ENCODE results near the gene TTC1. TPM values are rescaled to one million over a fixed set of nuclear protein-coding genes. Genes with fewer than 3 reads are reported as not detected.

TTC1 gene
- total RNA-seq, 6 experiments from 2014 or later: 19.8 to 28.6 (median 24.8) TPM

- Histone ChIP-seq H3K27ac (no peak overlapping the region), H3K9me3 (no peaks in the 10 kb centered on the region), H3K27me3 (no peaks in the 10 kb centered on the region), H3K4me3 (no peak overlapping the region), H3K36me3 (no peaks in the 10 kb centered on the region), H3K4me1 (no peaks in the 10 kb centered on the region)
- WGBS (ENCODE audit: insufficient coverage, low coverage, low lambda C conversion rate, missing lambda C conversion rate): 36% methylated on average over 2 of the region's 2 CpGs
- DNase-seq (no peak), ATAC-seq (no peak)
- TF ChIP-seq CTCF (IDR thresholded peaks at IDR 0.05) (no peak), POLR2A (IDR thresholded peaks at IDR 0.05) (no peak)
- intact Hi-C loops (cut with DNase I): no loop called here
These were observed 30.6 kb upstream of the TTC1 start for GRCh38 chr5:159978358-159978757.

DNA sequence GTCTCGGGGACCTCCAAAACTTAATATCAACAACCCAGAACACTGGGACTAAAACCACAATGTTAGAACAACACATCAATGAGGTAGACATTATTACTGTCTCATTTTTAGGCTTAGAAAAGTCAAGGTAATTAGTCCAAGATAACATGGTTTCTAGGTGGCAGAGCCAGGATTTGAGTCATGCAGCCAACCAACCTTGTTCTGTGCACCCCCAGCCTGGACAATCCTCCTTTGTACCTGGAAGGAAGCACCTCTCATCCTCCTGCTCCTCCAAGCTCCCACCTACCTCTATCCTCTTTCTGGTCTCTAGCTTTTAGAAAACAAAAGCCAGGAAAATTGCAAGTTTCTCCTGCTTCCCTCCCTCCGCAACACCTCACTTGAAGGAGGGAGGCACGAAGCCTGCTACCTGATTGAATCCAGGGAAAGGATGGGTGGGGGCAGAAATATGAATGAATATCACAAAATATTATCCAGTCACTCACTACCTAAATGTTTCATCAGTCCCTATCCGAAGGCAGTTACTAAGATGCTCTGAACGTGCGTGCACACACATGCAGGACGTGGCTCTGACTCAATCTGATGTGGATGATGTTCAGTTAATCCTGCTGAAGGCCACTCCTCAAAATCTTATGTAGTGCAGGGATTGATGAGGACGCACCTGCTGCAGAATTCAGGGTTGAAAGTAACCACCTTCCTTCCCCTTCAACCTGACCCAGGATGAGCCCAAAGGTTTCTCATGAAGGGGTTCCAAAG is 26.3 kb upstream of the TTC1 start:
- H3K4me3 ChIP-seq: no peak overlapping the region
- DNase-seq (no peak), ATAC-seq (no peak)
- no peaks in the 10 kb centered on the region for H3K36me3 ChIP-seq
- intact Hi-C loops (cut with DNase I): no loop called here
- H3K9me3 ChIP-seq: no peaks in the 10 kb centered on the region
- TF ChIP-seq CTCF (IDR thresholded peaks at IDR 0.05) (no peak), POLR2A (IDR thresholded peaks at IDR 0.05) (no peak)
- no peaks in the 10 kb centered on the region for H3K27me3 ChIP-seq
- no peaks in the 10 kb centered on the region for H3K4me1 ChIP-seq
- no peak overlapping the region for H3K27ac ChIP-seq
- WGBS (ENCODE audit: insufficient coverage, low coverage, low lambda C conversion rate, missing lambda C conversion rate): 76% methylated on average over 6 of the region's 8 CpGs

GRCh38 chr5:159987031-159987674 is 21.8 kb upstream of the TTC1 start:
- TF ChIP-seq CTCF (IDR thresholded peaks at IDR 0.05): peak; percentile 78 to 89 (median 87)
- TF ChIP-seq POLR2A (IDR thresholded peaks at IDR 0.05): no peak
- Histone ChIP-seq H3K27ac (peak overlapping the region in 1 of 3 donors; percentile 23), H3K9me3 (no peaks in the 10 kb centered on the region), H3K36me3 (no peaks in the 10 kb centered on the region), H3K4me3 (peak overlapping the region; percentile 48 to 56 (median 53)), H3K27me3 (no peaks in the 10 kb centered on the region), H3K4me1 (no peaks in the 10 kb centered on the region)
- under 1% methylated on average over 19 of the region's 50 CpGs for WGBS (ENCODE audit: insufficient coverage, low coverage, low lambda C conversion rate, missing lambda C conversion rate)
- peak; percentile 87 to 89 (median 88) for DNase-seq
- peak; percentile 99 to 100 (median 99) for ATAC-seq
- intact Hi-C loops (cut with DNase I): loop anchor here (5.0 kb wide), 2 partner anchors 540 to 545 kb away; no protein-coding TSS in a partner anchor

DNA sequence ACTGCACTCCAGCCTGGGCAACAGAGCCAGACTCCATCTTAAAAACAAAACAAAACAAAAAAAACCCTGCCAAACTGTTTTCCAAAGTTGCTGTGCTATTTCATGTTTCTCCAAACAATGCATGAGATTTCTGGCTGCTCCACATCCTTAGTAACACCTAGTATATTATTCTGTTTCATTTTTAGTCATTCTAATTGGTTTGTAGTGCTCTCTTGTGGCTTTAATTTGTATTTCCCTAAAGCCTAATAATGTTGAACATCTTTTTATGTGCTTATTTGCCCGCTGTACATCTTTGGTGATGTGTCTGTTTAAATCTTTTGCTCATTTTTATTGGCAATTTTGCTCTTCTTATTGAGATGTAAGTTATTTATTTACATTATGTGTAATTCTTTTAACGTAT is 18.4 kb upstream of the TTC1 start:
- Histone ChIP-seq H3K36me3 (no peaks in the 10 kb centered on the region), H3K27ac (no peak overlapping the region), H3K4me3 (no peak overlapping the region), H3K27me3 (no peaks in the 10 kb centered on the region), H3K9me3 (no peaks in the 10 kb centered on the region), H3K4me1 (no peaks in the 10 kb centered on the region)
- TF ChIP-seq POLR2A (IDR thresholded peaks at IDR 0.05): no peak
- TF ChIP-seq CTCF (IDR thresholded peaks at IDR 0.05): no peak
- intact Hi-C loops (cut with DNase I): no loop called here
- 58% methylated on average over 2 of the region's 2 CpGs for WGBS (ENCODE audit: insufficient coverage, low coverage, low lambda C conversion rate, missing lambda C conversion rate)
- DNase-seq: no peak
- no peak for ATAC-seq

All from right lobe of liver (tissue), 6 donors.